Stimulated activated CD4-positive, alpha-beta T cell treated with anti-CD3 and anti-CD28 coated beads, Interleukin-12 subunit alpha, Interleukin-12 subunit beta, amount 100 ng/mL, for 24 hours (primary cell): ENCODE results near the gene OSGIN1.

Source experiments
- DNase-seq, 2 experiments: peaks; one replicate each; pipeline ENCODE4 v3.0.0-alpha.2; 2020; ENCODE audit warnings: low read depth in 2 of 2

OSGIN1 gene

GRCh38 chr16:83972256-83973008, 19.4 kb downstream of the OSGIN1 start:
- DNase-seq, result no peak

DNA sequence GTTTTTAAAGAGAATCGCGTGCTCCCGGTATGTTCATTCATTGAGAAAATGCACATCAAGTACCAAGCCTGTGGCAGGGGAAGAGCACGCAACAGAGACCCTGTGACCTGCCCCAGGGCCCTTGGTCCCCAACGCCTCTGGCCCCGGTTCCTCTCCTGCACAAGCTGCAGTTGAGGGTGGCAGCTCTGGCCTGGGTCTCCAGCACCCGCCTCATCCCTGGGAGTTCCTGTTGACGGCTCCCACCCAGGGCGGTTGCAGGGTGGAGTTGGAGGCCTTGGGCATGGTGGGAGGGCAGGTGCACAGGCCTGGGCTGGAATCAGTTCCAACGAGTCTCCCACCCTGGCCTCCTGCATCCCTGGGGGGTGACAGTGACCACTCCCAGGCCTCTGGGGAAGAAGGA, 20.0 kb downstream of the OSGIN1 start:
- DNase-seq, result no peak

GRCh38 chr16:83973581-83974385, 20.7 kb downstream of the OSGIN1 start:
- no peak for DNase-seq

DNA sequence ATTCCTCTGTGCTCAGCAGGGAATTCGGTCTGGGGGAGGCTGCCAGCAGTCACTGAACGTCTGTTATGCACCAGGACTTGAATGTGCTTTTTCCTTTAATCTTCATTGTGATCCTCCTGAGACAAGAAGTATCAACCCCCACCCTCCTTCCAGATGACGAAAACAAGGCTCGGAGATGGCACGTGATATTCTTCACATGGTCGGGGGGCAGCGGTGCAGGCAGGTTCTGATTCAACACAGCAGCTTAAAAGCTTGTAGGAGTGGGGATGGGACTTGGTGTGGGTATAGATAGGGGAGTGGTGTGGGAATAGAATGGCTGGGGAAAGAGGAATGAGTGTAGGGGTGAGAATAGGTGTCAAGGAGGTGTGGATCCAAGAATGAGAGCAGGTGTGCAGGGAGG, 21.4 kb downstream of the OSGIN1 start:
- no peak for DNase-seq

GRCh38 chr16:83975590-83976260, 22.7 kb downstream of the OSGIN1 start:
- no peak for DNase-seq

DNA sequence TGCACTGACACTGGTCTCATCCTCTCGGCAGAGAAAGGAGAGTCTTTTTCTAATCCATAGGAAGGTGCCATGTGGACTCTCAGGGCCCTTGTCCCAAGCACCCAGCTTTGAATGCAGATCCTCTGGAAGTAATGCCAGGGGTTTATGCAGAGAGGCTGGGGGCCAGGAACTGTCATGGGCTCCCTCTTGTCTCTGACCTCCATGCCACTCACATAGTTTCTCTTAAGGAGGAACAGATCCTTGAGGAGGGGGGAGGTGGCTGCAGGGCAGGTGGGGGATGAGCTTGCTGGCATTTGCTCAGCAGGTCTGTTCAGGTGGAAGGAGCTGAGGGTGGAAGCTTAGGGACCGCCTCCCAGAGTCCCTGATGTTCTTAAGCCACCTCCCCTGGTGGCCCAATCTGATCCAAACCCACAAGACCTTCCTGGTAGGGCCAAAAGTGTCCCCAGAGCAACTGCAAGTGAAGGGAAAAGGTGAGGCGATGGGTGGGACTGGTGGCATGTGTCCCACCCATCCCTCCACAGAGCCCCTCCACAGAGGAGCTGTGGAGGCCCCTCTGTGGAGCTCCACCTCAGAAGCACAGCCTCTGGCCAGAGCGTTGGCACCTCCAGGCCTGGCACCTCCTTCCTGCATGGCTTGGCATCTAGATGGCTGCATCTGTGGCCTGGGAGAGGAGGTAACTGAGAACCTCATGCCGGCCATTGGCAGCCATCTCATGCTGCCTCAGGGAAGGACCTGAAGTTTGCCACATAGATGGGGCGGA, 24.2 kb downstream of the OSGIN1 start:
- DNase-seq, result no peak

- DNase-seq, result no peak
These were observed 25.4 kb downstream of the OSGIN1 start for GRCh38 chr16:83978401-83978904.

DNA sequence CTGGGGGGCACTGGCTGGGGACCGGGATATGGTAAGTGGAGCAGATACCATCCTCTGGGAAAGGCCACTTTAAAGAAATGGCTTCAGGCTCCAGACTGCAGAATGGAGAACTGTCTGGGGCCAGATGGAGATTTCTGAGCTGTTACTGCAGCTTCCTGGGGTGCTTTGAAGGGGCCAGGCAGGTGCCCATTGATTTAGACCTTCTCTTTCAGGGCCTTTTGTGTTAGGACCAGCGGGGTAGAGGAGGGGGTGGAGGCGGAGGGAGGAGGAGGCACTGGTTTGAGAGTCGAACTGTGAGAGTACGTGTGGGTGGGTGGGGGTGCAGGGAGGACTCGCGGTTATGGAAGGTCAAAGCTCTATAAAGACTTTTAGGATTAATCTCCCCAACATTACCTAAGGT, 26.4 kb downstream of the OSGIN1 start:
- DNase-seq, result no peak

- DNase-seq, result no peak
These were observed 27.8 kb downstream of the OSGIN1 start for GRCh38 chr16:83980794-83981193.

DNA sequence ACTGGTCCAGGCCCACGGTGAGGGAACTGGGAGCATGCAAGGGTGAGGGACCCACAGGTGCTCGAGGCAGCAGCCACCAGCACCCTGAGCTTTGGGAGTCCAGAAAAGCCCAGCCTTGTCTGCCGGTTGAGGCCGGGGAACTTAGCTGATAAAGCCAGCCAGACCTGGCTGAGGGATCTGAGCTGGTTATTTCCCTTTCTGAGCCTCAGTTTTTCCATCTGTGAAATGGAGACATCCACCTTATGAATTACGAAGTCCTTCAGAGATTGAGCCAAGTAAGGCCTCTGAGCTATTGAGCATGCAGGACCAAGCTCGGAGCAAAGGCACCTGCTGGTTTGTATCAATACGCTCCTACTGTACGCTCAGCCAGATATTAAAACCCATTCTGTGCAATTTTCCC, 28.8 kb downstream of the OSGIN1 start:
- DNase-seq, result no peak

DNA sequence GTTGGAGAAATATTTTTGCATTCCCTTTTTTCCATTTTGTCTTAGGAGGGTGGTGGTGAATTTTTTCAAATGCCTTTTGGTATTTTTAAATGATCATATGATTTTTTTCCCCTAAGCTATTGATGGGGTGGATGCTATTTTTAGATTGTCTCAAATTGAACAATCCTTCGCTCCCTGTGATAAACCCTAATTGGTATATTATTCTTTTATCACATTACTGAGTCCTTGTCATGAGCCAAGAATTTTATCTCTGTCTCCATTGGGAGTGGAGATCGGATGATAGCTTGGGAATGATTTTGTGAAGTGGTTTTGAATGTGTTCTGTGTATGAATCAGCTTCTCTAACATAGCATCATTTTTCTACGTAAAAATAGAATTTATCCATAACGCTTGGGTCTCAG, 30.5 kb downstream of the OSGIN1 start:
- DNase-seq, result no peak

DNA sequence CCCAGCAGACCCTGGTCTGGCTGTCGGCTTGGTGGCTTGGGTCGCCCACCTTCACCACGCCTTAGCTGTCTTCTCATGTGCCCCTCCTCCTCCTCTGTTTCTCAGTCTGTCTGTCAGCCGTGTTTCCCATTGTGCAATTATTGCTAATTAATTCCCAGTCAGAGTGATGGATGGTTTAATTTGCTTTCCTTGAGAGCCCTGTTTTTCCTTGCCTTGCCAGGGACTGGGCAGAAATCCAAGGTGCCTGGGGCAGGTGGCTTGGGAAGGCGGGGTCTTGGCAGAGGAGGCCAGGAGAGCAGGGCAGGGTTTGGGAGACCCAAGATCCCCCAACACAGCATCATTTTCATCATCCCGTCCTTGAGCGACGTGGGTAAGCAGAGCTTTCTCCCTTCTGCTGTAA, 36.3 kb downstream of the OSGIN1 start:
- no peak for DNase-seq

DNA sequence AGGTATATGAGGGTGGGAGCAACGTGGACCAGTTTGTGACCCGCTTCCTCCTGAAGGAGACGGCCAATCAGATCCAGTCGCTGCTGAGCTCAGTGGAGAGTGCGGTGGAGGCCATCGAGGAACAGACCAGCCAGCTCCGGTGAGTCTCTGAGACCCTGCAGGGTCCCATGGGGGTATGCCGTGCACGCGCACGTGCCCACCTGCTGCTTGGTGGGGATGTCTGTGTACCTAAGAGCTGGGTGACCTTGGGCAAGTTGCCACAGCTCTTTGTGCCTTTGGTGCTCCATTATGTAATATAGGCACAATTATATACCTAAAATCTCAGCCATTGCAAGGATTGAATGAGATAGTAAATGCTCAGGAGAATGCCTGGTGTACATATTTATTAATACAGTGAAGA, 37.5 kb downstream of the OSGIN1 start:
- no peak for DNase-seq

DNA sequence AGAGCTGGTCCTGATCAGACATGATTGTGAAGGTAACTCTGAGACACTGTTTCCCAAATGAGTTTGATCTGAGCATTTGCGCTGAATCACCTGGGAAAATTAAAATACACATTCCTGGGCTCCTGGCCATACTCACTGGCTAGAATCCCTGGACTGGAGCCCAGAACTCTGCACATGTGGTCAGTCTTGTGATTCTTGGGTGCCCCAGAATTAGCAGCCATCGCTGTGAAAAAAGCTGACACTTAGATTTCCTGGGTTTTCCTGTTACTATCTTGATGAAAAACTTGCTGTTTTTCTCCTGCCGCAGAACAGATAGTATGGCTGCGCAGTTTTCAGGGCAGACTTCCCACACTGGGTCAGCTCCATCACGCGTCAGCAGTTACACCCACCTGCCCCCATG, 39.6 kb downstream of the OSGIN1 start:
- no peak for DNase-seq

DNA sequence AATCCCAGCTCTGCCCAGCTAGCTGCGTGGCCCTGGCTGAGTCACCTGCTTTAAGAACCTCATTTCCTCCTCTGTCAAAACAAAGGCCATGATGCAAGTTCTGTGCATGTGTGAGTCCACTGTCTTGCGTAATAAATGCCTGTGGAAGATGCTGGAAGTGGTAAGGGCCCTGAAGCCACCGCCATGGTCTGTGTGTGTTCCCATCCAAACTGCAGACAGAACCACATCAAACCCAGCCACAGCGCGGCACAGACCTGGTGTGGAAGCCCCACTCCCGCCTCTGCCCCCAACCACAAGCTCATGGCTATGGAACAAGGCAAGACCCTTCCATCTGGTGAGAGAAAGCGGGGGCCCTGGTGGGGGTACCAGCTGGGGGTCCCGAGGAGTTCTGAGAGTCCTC, 41.0 kb downstream of the OSGIN1 start:
- DNase-seq, result no peak

DNA sequence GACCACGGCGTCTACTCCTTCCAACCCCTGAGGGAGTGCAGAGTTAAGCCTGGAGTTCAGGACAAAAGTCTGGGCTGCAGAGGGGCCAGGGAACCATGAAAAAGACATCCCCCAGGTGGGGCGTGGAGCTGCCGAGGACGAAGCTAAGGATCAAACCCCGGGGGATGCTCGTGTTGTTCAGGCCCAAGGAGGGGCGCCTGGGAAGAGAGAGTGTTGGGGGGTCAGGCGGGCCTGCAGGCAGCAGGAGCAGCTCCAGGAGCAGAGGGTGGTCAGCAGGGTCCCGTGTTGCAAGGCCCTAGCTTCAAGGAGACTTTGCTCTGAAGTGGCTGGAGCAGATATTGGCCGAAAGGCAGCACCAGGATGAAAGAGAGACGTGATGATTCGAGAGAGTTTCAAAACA, 41.7 kb downstream of the OSGIN1 start:
- no peak for DNase-seq

- DNase-seq, result no peak
These were observed 42.7 kb downstream of the OSGIN1 start for GRCh38 chr16:83995754-83996153.

- DNase-seq, result no peak
These were observed 43.6 kb downstream of the OSGIN1 start for GRCh38 chr16:83996481-83997252.

DNA sequence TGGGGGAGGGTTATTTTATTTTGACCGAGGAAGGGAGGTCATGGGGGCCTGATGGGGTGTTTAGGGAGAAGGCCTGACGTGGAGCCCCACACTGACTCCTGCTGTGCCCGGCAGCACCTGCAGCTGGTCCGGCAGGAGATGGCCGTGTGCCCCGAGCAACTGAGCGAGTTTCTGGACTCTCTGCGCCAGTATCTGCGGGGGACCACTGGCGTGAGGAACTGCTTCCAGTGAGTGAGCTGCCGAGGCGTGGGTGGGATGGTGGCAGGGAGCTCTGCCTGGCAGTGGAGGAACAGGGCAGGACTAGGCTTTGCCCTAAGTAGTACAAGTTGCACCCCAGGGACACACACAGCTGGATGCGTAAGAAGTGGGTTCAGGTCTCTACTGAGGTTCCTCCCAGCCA, 45.1 kb downstream of the OSGIN1 start:
- no peak for DNase-seq

DNA sequence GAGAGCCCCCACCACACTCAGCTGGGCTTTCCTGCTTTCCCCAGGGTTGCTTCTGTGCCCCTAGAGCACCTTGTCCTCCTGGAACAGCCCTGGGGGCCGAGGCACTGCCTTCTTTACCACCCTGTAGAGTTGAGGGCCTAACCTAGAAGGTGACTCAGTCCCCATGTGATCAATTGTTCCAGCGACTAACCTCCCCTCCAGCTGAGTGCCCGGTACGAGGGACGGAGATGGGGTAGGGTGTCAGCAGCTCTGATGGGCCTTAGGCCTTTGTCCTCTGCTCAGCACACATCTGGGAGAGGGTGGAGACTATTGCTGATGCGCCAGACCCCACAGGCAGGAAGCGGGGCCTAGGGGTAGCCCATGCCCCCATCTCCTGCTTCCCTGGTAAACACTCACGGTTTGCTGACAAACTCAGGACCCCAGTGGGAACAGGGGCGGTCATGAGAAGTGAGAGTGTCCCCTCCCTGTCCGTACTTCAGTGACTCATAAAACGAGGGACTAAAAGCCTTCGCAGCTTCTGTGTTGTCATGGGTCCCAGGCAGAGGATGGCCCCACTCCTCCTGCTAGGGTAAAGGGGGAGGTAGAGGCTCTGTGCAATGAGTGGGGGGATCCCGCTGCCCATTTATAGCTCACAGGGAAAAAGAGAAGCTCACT, 48.1 kb downstream of the OSGIN1 start:
- no peak for DNase-seq

- DNase-seq, result no peak
These were observed 48.7 kb downstream of the OSGIN1 start for GRCh38 chr16:84001726-84002125.
